GM19099 (cell line): Measurements from ENCODE around the gene SPATS2L.

Source experiments
- POLR2A ChIP-seq: IDR thresholded peaks from 3 replicates; pipeline ENCODE4 v1.6.1; 2011; ENCODE audit warnings: low read depth; ENCODE audit not compliant: insufficient read length; ENCODE audit errors: extremely low read depth

The SPATS2L gene

GRCh38 chr2:200459101-200459500 is 152.6 kb downstream of the SPATS2L start:
- TF ChIP-seq POLR2A: no peak

GRCh38 chr2:200461846-200462710 is 155.6 kb downstream of the SPATS2L start:
- TF ChIP-seq POLR2A: no peak

GRCh38 chr2:200463452-200463851 is 157.0 kb downstream of the SPATS2L start:
- TF ChIP-seq POLR2A: no peak

GRCh38 chr2:200466425-200467418 is 160.2 kb downstream of the SPATS2L start:
- no peak for TF ChIP-seq POLR2A

- no peak for TF ChIP-seq POLR2A
These were observed 161.6 kb downstream of the SPATS2L start for GRCh38 chr2:200467806-200468681.

GRCh38 chr2:200469708-200470211 is 163.3 kb downstream of the SPATS2L start:
- TF ChIP-seq POLR2A: no peak

GRCh38 chr2:200470230-200470629 is 163.7 kb downstream of the SPATS2L start:
- TF ChIP-seq POLR2A: no peak

GRCh38 chr2:200471324-200471848 is 164.9 kb downstream of the SPATS2L start:
- no peak for TF ChIP-seq POLR2A

GRCh38 chr2:200471928-200472645 is 165.6 kb downstream of the SPATS2L start:
- no peak for TF ChIP-seq POLR2A

GRCh38 chr2:200472853-200473464 is 166.5 kb downstream of the SPATS2L start:
- TF ChIP-seq POLR2A: no peak

GRCh38 chr2:200475795-200476194 is 169.3 kb downstream of the SPATS2L start:
- TF ChIP-seq POLR2A: no peak

- no peak for TF ChIP-seq POLR2A
These were observed 170.3 kb downstream of the SPATS2L start for GRCh38 chr2:200476836-200477235.

- TF ChIP-seq POLR2A: no peak
These were observed 171.2 kb downstream of the SPATS2L start for GRCh38 chr2:200477667-200478131.

GRCh38 chr2:200479692-200480265 is 173.3 kb downstream of the SPATS2L start:
- no peak for TF ChIP-seq POLR2A
